ENCODE results near the gene TMEM161A. TPM values are rescaled to one million over a fixed set of nuclear protein-coding genes. Genes with fewer than 3 reads are reported as not detected.
"Not testable (repeated sequence)": the region's sequence is repeated elsewhere in the genome, so short reads cannot be mapped to it uniquely, and the experiment has no call there.

TMEM161A gene
- 18.7 TPM for total RNA-seq

DNA sequence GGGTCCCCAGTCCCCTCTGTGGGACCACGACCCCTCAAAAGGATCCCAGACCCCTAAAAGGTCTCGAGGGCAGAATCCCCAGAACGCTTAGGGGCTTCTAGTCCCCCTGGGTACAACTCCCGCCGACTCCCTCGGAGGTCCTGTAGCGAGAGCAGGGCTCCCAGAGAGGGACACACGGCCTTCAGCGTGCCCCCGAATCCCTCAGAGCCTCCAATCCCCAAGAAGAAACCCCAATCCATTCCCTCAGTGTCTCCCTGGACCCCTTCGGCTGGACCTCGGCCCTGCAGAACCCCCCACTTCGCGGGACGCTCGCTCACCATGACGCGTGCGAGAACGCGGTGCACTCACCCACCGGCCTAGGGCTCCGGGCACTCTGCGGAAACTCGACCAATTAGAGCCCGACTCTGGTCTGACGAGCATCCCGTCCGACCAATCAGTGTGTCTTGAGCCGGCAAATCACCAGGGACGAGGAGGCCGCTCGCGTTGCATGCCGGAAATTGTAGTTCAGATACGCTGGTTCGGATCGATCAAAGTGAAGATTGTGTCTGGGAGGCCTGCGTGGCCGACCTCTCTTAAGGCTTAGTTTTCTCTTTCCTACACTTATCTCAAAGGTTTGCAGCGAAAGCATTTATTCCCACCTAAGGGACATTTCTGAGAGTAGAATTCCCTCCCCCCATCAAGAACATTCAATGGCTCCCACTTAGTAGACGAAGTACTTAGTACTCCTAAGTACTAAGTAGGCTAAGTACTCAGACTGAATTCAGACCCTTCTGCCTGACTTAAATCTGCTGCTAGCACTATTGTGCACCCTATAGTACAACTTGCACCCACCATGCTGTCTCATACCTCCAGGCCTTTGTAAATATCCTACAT lies at the start of gene TMEM161A:
TMEM161A (minus strand) TSS at position 370 of the 873 bp plus-strand sequence; CDS start at position 320, 50 bp downstream.
- peak; percentile 98 for ATAC-seq

DNA sequence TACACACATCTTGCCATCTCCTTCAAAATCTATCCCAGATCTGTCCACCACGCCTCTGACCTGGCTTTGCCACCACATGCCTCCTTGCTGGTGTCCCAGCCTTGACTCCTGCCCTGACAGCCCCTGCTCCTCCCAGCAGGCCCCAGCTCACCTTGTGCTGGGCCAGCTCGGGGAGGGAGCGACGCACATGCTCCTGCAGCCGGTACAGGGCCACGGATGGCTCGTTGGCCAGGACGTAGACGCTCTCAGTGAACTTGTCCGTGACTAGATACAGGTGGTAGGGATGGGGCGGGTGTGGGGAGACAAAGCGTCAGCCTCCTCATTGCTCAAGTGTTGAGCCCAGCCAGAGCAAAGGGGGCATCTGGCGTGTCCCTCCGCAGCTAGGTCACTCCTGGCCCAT lies 48.5 kb upstream of the TMEM161A start:
- no peak for ATAC-seq

DNA sequence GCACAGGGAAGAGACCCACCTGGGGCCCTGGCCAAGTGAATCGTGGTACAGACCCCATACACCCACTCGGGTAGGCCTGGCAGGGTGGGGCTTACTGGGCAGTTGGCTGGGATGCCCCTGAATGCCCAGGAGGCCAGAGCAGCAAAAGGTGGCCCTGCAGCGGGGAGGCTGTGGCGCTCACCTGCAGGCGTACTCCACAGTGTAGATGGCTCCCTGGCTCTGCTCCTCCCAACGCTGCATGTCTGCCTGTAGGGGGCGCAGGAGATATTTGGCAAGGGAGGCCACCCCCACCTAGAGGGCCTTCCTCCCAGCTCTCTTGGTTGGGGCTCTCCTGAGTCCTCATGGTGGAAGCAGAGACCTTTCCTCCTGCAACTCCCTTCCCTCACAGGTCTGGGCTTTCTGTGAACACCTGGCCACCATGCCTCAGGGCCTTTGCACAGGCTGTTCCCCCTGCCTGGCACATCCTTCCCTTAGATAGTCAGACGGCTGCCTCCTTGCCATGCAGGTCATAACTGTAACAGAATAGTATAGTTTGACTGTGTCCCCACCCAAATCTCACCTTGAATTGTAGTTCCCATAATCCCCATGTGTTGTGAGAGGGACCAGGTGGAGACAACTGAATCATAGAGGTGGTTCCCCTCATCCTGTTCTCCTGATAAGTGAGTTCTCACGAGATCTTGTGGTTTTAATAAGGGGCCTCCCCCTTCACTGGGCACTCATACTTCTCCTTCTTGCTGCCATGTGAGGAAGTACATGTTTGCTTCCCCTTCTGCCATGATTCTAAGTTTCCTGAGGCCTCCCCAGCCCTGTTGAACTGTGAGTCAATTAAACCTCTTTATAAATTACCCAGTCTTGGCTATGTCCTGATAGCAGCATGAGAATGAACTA lies 47.8 kb upstream of the TMEM161A start:
- peak; percentile 68 for ATAC-seq

DNA sequence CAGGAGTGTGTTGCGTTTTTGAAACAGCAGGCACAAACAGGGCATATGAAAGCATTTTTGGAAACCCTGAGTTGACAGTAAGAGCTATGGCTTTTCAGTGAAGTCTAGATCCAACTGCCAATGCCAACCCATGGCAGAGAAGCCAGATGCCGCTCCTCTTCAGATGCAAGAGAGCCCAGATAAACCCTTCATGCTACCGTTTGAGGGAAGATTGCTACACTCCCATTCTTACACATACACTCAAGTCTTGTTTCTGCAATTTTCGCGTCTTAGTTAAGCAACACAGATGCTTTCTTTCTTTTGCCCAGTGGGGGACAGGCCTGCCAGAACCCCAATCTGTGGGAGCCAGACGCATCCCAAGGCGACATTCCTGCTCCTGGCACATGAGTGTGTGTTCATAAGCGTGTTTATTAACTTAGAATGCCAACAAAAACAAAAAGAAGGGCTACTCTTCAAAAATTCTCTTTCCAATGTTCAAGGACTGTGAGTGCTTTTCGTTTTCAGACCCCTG lies 43.3 kb upstream of the TMEM161A start:
- ATAC-seq, result no peak

DNA sequence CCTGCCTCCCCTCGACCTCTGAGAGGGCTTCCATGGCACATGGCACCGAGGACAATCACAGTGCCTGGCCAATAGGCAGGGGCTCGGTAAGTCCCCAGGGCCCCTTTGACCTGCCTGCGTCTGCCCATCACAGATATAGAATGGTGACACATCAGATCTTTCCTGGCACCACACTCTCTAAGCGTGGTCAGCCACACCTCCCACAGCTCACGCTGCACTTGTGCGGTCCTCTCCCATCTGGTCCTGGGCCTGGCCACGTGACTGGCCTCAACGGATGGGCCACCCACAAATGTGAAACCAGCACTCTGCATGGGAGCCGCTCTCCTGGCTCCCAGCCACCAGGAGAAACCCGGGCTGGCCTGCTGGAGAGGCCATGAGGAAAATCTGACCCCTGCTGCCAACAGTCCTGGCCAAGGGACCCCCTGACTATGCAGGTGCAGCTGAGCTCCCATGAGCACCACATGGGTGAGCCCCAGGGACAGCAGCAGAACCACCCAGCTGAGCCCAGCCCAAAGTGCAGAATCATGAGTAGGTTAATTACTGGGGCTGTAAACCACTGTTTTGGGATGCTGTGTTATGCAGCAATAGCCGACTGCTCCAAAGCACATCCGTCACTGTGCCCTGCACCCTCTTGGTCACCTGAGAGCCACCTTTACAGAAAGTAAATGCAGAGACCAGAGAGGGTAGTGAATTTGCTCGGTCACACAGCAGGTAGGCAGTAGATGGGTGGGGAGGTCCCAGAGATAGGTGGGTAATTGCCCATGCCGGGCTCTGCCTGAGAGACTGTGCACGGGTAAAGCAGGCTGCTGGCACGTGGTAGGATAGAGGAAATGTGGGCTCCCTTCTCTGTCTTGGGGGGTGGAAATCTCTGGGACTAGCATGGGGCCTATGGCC lies 41.5 kb upstream of the TMEM161A start:
- no peak for ATAC-seq

DNA sequence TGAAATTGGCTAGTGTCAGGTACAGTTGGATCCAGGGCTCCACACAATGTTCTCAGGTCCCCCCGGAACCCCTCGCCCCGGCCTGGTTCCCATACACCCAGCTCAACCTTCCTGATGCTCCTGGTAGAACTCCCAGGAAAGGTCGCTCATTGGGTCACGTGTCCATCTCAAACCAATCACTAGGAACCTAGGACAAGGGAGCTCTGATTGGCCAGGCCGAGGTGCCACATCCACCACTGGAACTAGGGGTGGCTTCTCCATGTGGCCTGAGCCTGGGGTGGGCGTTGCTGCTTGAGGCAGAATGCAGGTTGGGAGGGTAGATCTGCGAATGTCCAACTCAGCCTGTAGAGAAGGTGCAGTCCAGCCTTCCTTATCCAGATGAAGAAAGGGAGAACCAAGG lies 38.7 kb upstream of the TMEM161A start:
- no peak for ATAC-seq

DNA sequence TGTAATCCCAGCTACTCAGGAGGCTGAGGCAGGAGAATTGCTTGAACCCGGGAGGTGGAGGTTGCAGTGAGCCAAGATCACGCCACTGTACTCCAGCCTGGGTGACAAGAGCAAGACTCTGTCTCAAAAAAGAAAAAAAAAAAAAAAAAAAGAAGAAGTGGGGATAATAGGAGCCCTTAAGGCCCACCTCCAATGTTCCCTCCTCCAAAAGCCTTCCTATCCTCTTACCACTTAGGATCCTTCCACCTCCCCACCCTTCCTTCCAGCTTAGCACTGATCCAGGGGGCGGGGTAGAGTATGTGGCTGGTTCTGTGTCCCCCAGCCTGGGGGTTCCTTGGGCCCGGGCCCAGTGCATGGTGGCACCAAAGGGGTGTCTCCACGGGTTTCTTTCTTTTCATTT lies 35.0 kb upstream of the TMEM161A start:
- ATAC-seq, result not testable (repeated sequence)

DNA sequence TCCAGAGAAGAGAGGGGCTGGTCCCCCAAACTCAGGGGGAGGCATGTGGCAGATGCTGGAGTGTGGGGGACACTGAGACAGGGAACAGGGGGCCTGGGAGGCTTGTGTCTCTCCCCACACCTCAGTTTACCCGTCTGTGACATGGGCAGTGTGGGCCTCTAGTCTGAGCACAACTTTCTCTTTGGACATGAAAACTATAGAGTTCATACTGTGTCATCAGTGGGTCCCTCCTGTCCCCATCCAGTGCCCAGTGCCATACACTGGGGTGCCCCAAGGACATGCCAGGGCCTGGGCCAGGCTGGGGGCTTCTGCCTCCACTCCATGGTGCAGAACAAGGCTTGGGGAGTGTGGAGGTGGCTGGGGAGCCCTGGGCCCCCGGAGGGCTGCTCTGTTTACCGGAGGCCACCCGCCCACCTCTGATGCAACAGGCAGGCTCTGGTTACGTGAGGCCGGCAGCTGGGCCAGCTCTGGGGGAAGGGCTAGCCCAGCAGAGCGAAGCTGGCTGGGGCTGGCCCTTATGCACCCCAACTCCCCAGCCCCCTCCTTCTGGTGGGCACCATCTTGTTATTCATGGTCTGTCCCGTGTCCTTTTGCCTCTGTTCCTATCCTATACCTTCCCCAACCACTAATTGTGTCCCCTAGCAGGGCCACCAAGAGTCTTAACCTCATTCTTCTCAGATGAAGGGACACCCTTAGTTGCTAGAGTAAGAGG lies 33.7 kb upstream of the TMEM161A start:
- peak; percentile 5 for ATAC-seq

DNA sequence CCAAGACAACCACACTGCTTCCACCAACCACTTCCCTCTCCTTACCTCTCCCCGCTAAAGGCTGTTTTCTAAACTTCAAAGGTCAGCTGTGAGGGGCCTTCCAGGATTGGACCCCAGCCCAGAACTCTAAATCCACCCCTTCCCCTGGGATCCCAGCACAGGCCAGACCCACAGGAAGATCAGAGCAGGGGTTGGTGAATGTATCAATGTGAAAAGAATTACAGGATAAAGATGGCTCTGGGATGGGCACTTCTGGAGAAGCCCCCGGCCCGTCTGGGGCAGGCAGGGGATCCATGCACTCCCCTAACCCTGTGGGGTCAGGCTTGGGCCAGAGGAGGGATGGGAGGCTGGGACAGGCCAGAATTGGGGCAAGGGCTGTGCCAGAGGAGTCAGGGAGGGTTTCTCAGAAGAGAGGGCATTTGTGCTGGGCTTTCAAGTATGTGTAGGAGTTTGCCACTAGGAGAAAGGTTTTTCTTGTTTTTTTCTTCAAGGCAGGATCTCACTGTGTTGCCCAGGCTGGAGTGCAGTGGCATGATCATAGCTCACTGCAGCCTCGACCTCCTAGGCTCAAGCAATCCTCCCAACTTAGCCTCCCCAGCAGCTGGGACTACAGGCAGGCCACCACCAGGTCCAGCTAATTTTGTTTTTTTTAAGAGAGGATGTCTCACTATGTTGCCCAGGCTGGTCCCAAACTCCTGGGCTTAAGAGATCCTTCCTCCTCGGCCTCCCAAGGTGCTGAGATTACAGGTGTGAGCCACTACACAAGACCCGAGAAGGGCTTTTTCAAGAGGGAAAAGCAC lies 32.8 kb upstream of the TMEM161A start:
- no peak for ATAC-seq

DNA sequence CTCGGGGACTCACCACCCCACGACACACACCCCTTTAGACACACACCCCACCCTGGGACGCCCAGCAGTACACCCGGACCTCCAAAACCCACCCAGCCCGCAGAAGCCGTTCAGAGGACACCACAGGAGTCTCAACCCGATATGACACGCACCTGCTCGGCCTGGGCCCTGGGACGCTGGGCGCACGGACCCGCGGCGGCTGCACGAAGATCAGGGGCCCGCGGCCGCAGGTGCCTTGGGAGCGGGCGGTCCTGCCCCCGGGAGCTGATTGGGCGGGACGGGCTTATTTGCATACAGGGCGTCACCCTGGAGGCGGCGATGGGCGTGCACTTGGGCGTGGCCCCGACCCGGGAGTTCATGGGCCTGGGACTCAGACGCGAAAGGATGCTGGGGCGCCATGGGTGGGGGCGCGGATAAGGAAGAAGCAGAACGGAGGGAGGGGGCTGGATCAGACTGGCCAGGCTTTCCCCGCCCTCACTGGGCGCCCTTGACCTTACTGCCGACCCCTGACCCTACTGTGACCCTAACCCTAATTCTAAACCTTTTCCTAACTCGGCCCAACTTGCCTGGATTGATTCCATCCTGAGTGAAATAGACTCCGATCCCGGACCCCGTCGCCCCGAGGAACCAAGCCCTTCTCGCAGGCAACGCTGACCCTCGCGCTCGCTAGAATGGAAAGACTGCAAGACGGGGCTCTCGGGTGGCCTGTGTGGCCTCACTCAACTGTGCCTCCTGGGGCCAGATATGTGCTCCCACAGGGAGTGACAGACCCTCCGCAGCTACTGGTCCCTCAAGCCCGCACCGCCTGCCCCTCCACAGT lies 32.0 kb upstream of the TMEM161A start, which contains the start of gene MEF2B:
MEF2B (minus strand) TSS at position 211 of the 820 bp plus-strand sequence. CDS start 19,528 bp downstream, outside the sequence.
- ATAC-seq, result peak; percentile 92

DNA sequence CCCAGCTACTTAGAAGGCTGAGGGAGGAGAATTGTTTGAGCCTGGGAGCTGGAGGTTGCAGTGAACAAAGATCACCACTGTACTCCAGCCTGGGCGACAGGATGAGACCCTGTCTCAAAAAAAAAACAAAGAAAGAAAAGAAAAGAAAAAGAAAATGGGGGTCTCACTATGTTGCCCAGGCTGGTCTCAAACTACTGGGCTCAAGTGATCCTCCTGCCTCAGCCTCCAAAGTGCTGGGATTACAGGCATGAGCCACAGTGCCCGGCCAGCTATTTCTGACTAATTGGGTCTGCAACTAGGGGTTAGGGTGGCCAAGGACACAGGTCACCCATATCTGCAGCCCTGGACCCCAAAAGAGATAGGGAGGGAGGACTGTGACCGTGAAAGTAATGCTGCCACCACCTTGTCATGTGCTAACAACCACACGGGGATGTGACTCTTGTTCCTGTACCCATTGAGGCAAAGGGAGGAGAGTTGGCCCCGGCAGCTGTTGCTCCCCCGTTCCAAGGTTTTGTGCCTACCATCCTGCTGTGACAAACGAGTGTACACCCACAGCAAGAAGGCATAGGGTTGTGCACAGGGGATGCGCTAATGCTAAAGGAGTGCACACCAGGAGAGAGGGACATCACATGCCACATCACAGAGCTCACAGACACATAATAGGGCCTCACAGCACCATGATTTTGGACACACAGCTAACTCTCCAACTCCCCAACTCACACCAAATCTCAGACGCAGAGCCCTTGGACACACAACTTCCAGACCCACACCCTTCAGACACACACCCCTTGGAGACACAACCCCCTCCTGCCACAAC lies 31.2 kb upstream of the TMEM161A start:
- ATAC-seq, result no peak

DNA sequence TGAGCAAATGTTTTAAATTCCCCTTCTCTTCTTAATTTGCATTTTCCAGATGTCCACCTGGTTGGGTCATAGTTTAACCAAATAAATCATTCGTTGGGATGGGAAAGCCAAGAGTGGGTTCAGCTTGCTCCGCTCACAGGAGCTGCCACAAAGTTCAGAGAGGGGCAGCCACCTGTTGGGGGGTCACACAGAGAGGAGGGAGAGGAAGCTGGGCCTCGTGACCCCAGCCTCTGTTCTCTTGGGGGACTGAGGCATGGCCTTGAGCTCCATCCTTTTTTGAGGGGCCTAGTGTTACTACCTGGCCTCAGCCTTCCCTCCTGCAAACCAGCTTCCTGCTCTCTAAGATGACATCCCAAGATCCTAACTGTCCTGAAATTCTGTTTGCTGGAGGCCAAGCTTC lies 29.3 kb upstream of the TMEM161A start:
- ATAC-seq, result no peak

DNA sequence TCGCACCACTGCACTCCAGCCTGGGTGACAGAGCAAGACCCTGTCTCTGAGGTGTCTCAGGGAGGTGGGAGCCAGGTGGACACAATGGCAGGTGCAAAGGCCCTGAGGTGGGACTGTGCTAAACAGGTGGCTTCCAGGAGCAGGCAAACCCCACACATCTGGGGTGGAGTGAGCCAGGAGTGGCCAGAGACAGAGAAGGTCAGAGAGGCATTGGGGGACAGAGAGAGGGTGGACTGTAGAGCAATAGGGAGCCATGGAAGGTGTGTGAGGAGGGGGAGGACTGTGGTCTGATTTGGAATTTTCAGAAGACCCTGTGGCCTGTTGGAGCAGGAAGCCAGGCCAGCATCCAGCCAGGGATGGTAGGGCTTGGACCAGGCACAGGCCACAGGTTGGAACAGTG lies 27.1 kb upstream of the TMEM161A start:
- ATAC-seq, result no peak

DNA sequence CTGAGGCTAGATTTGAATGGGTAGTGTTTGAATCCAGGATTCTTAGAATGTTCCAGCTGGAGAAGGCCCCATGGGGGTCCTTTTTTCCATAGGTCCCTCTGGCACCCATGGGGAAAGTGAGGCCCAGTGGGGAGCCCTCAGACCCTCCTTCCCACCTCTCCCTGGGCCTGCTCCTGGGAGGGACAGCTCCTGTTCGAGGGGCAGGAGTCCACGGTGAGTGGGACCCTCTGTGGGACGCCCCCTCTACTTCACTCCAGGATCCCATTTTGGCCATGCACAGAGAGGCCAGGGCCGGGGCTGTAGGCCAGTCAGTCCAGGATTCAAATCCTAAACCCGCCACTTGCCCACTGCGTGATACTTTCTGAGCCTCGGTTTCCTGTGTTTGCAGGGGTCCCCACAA lies 24.2 kb upstream of the TMEM161A start:
- no peak for ATAC-seq

DNA sequence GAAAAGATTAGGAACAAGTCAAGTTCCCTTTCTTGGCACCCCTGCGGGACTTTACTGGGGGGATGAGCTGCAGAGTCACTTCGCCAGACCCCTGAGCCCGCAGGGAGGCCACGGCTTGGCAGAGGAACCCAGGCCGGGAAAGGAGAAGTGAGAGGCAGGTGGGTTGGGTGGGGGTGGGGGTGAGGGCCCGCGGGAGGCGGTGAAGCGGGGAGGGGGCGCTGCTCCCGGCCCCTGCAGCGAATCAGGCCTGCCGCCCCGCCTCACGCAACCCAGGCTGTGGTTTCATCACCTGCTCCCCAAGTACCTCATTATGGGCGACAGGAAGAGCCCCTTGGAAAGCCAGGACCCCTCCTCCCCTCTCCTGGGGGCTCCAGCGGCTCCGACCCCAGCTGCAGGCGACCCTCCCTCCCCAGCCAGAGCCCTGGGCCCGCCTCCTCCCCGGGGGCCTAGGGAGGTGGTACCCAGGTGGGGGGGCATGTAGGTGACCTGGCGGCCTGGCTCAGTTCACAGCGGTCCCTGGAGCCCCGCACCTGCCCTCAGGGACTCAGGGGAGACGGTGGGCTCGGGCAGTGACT lies 22.3 kb upstream of the TMEM161A start:
- no peak for ATAC-seq

DNA sequence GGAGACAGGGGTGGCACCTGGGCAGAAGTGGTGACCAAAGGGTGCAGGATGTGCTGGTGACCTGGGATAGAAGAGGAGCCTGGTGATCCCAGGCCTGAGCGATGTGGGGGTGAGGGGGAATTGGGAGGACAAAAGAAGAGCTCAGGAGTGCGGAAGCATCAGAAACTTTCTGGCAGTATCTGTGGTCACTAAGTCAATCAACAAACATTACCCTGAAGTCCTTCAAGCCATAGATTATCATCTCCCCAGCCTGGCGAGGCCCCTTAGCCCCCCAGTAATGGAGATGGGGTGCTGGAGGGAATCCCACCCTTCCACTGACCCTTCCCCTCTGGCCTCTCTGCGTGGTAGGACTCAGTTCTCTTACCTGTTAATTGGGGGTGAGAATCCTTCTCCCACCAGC lies 21.3 kb upstream of the TMEM161A start:
- no peak for ATAC-seq

DNA sequence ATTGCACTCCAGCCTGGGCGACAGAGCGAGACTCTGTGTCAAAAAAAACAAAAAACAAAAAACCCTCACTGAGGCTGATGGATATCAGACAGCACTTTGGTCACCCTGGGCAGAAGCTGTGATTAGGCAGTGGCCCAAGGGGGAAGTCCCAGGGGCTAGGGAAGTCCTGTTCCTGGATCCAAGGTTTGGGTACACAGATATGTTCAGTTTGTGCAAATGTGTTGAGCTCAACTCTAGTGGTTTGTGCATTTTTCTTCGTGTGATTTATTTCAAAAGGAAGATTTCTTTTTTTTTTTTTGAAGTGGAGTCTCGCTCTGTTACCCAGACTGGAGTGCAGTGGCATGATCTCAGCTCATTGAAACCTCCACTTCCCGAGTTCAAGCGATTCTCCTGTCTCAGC lies 19.5 kb upstream of the TMEM161A start:
- ATAC-seq, result no peak

DNA sequence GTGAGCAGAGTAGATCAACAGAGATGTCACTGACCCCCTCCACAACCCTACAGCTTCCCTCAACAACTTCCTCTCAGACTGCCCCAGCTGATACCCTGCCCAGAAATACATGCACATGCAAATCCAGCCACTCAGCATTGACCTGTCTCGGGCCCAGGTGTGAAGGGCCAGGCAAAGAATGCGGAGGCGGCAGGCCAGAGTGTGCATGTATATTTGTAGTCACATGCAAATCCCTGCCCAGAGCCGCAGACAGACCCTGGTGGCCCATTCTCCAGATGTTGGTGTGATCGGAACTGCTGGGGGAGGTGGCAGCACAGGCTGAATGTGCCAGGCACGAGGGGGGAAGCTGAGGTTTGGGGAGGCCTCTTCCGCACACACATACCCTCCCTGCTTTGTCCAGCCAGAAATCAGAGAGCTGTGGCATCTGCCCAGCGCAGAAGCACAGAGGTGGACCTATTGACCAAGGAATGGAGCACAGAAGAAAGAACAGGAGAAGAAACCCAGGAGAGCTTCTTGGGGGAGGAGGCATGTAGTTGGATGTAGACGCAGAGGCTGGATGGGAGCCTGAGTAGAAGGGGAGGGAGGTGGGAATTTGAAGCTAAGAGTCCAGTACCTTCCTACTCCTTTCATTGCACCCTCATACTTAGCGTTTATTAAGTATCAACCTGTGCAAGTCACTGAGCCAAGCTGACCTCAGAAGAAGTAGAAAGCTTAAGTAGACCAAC lies 17.4 kb upstream of the TMEM161A start:
- ATAC-seq, result peak; percentile 43
